NK-92 treated with Interleukin-12 subunit alpha and Interleukin-12 subunit beta, amount 100 ng/mL, for 24 hours (cell line): Measurements from ENCODE around the gene LHX4.

Experiments
- DNase-seq: peaks from one replicate; lab custom pipeline; 2025; lab: John Stamatoyannopoulos, UW

Gene LHX4

DNA sequence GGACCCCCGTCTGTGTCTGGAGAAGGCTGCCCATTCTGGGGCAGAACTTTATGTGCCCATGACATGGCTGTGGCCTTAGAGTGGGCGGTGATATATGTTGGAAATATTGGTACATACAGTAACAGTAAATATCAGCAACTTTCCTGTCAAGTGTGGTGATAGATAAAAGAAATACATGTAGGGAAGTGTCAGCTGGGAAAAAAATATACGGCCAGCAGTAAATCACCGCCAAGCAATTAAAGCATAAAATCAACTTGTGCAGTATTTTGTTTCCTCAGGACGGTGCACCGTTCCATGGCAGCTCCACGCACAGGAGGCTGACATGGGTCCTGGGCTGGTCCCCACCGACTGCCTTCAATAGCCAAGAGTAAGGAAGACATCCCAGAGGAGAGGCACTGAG is 27.4 kb downstream of the LHX4 start:
- no peak for DNase-seq

DNA sequence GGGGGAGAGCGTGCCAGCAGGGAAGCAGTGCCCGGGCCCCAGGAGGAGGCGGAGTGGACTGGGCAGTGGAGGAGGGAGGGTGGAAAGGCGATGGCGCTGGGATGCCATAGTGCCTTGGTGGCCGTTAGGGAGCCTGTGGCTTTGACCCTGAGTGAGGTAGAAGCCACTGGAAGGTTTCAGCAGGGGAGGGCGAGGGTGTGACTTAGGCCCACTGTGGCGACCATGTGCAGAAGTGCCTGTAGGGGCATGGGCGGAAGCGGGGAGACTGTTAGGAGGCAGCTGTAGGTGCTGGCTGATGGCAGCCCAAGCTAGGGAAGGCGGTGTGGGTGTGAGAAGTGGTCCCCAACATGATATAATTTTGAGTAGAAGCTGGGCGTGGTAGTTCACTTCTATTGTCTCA is 28.2 kb downstream of the LHX4 start:
- no peak for DNase-seq

DNA sequence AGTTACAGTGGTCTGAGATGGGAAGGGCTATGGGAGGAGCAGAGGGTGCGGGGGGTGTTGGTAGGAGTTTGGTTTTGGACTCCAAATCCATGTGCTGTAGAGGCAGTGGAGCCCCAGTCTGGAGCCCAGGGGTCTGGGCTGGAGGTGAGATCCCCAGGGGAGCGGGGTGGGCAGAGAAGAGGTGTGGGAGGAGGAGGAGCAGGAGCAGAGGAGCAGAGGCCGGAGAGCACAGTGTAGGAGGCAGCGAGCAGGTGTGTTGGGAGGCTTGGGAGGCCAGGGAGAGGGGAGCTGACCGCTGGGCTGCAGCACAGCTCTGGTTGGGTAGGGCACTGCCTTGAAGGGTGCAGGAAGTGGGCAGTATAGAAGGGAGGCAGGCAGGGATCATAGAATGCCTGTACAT is 28.9 kb downstream of the LHX4 start:
- no peak for DNase-seq

DNA sequence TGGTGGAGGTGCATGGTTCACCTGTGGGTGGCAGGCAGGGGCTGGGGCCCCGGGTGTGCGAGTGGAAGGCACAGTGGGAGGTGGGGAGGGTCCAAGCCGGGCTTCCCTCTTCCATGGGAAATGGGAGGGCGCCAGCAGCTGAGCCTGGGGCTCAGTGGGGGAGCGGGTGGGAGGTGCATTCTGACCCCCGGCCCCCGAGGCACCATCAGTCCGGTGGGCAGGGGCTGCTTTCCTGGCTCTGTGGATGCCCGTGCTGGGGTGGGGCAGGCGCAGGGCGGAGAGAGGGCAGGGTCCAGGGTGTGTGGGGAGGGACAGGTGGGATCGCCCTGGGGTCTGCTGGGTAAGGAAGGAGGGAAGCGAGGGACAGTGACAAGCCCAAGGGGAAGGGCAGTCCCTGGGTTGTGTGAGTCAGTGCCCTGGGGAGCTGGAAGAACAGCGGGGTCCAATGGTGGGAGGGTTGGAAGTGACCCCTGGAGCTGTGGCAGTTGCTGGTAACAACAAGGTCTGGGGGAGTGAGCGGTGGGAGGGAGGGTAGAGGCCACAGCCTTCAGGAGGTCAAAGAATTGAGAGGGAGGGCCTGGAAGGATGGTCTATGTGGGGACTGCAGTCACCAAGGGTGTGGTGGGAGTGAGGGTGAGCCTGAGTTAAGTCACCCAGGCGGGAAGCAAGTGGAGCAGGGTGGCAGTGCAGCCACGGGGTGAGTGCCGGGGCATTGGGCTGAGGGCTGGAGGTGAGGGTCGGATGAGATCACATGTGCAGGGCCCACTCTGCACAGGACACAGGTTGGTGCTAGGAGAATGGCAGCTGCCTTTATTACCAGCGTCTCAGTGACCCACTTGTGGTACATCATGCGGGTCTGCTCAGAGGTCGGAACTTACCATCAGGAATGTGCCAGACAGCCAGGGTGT is 29.6 kb downstream of the LHX4 start:
- DNase-seq: no peak

GRCh38 chr1:180260541-180260940 is 30.5 kb downstream of the LHX4 start:
- DNase-seq: no peak

- no peak for DNase-seq
These were observed 31.0 kb downstream of the LHX4 start for GRCh38 chr1:180261030-180261429.

DNA sequence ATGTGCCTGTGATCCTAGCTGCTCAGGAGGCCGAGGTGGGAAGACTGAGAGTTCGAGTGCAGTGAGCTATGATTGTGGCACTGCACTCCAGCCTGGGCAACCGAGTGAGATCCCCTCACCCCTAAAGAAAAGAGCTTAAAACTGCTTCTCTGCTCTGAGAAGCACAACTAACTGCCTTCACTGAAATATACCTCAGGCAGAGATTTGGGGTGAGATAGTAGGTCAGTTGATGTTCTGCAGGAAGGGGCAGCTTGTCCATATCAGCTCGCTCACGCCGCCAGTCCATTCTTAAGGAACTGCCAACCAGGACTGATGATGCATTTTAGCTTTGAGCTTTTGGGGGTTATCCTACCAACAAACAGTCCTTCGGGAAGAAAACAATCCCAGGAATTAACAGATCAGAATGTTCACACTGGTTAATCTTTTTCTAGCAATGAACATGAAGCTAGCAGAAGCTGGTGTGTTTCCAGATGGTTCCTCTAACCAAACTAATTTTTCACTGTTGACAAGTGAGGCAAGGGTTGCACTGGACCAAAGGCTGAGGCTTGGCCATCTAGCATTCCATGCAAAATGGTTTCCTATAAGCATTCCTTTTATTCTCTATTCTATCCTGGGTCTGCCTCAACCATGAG is 31.6 kb downstream of the LHX4 start:
- no peak for DNase-seq

DNA sequence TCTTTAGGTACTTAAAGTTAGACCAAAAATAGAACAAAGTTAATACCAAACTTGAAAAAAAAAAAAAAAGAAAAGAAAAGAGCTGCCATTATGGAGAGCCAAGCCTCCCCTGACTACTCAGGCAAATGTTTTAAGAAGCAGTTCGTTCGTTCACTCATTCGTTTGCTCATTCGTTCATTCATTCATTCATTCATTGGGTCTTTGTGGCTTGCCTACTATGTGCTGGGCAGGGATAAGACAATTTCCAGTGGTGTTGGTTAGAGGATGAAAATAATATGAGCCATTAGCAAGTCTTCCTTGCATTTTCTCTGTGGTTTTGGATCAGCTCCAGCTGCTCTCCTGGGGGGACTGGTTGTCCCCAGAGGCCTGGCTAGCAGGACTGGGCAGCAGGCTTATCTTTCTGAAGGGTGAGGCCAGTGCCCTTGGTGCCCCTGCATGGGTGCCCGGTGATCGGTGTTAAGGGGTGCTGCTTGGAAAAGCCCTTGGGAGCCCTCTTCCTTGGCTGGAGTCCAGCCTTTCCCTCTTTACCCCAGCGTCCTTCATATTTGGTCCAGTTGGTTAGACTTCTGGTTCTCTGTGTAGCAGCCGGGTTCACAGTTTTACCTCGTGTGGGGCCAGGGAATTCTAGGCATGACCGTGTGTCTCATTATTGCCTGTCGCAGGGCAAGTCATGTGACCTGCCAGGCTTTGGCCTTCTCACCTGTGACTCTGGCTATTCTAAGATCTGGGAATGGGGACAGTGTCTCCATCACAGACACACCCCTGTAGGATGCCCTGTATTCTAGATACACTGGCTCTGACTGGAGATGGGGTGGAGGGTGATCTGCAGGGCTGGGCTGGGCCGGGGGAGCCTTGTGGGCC is 32.8 kb downstream of the LHX4 start:
- no peak for DNase-seq

GRCh38 chr1:180264595-180264994 is 34.5 kb downstream of the LHX4 start:
- no peak for DNase-seq

GRCh38 chr1:180265201-180265600 is 35.1 kb downstream of the LHX4 start:
- no peak for DNase-seq

- no peak for DNase-seq
These were observed 35.8 kb downstream of the LHX4 start for GRCh38 chr1:180265871-180266270.

GRCh38 chr1:180266275-180267210 is 36.5 kb downstream of the LHX4 start:
- no peak for DNase-seq

DNA sequence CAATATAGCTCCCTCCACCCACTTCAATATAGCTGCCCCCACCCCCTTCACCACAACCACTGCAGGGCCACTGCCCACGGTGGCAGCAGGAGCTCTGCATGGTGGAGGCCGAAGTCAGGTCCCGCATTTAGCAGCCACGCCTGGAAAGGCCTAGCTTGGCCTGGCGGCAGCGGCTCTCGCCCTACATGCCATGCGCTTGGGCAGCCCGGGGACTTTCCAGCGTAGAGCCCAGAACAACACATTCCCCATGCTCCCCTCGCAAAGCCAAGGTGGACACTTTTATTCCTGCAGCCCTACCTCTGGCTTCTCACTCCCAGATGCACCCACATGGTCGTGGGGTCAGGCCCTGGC is 37.1 kb downstream of the LHX4 start:
- DNase-seq: no peak

GRCh38 chr1:180267761-180268555 is 37.9 kb downstream of the LHX4 start:
- no peak for DNase-seq

DNA sequence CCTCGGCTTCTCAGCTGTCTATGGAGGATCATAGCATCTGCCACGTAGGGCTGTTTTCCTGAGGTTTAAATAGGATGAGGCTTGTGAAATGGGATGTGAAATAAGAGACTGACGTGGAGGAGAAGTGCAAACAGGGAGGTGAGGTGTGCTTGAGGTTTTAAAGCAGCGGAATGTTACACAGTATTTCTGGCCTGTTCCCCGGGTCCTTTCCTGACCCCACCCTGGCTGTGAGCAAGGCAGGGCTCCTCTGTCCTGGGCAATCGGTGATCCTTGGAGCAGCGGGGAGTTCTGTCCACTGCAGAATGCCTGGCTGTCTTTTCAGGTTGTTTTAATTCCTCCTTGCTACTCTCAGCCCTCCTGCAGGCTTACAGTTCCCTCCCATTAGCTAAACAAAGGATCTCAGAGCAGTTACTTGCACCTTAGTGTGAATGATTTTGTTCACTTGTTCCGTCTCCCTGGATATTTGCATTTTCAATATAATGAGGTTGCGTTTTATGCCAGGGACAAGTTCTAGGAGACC is 38.6 kb downstream of the LHX4 start:
- DNase-seq: no peak

DNA sequence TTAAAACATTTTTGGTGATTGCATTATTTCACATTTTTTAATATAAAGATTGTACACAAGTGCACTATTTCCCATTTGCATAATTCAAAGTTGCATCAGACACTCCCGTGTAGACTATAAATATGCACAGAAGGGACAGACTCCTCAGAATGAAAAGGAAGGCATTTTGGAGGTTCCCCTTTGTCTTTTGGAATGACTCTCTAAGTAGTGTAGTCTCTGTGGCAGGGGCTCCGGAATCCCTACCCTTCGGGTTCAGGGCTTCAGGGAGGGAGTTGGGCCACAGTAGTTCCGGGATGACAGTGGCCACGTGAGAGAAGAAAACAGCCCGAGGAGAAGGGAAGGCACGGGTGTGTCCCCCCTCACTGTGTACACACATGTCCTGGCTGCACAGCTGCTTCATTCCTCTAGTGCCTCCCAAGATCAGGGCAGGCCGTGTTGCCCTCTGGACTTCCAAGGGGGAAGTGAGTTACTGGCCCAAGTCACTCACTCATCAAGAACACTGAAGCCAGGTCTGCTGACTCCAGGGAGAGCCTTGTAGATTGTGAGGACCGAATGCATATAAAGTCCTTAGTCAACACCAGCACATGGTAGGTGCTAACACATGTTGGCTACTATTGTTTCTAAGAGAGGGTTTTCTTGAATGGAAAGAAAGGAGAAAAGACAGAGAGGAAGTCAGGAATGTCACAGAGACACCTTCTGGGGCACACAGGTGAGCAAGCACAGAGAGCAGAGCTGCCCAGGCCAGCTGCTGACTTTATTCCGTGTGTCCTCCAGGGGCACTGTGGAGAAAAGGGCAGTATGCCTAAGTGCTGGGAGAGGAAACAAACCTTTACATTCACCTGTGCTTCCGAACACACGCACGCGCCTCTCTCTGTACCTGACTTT is 39.8 kb downstream of the LHX4 start:
- DNase-seq: no peak

DNA sequence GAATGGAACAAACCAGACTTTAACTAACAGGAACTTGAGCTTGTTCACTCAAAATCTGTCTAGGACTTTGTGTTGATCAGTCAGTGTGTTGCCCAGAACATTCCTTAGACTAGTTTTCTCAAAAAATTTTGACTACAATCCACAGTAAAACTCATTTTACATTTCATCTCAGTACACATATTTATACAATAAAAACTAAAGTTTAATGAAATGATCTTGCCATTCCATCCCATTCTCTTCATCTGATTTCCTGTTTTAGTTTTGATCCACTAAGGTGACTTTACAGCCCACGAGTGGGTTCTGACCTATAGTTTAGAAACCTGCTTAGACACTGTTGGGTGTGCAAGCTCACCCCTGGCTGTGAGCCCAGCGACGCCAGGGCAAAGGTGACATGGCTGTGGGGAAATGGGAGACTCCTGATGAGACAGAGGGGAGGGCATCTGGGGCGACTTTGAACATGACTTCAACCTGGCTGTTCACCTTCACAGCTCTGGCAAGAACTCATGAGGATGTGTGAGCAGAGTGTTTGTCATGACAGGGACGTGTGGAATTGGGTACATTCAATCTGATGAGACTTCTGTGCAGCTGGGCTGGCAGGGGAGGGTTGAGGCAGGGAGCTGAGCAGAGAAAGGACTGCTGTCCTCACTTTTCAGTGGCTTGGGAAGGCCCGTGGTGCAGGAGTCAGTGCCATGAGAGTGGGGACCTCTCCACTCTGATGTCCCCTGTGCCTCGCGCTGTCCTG is 40.6 kb downstream of the LHX4 start:
- DNase-seq: no peak
